Upper lobe of left lung (tissue), 4 donors: Measurements from ENCODE around the gene CTLA4.

Experiments
- EP300 ChIP-seq, 4 donors: sonication (generic); formaldehyde crosslinking; IDR thresholded peaks; one replicate each; pipeline ENCODE4 v1.5.1; 2017; ENCODE audit warnings: antibody characterized with exemption in 4 of 4, control low read depth in 2 of 4
- POLR2A ChIP-seq, 4 donors: fragments of 450-650 bp; IDR thresholded peaks; one replicate each; pipeline ENCODE4 v1.5.1; 2016 to 2017; ENCODE audit warnings: antibody characterized with exemption in 4 of 4, mild to moderate bottlenecking in 2 of 4
- TF ChIP-seq, protein P1 (sequence below), 6 experiments: fragments of 450-650 bp in 4 of 6; fragments of 200-600 bp in 2 of 6; sonication (generic) in 2 of 6; IDR thresholded peaks; one replicate each; pipeline ENCODE4 v1.5.1; 2016 to 2019; ENCODE audit warnings: antibody characterized with exemption in 6 of 6

- TF ChIP-seq, protein P1, sequence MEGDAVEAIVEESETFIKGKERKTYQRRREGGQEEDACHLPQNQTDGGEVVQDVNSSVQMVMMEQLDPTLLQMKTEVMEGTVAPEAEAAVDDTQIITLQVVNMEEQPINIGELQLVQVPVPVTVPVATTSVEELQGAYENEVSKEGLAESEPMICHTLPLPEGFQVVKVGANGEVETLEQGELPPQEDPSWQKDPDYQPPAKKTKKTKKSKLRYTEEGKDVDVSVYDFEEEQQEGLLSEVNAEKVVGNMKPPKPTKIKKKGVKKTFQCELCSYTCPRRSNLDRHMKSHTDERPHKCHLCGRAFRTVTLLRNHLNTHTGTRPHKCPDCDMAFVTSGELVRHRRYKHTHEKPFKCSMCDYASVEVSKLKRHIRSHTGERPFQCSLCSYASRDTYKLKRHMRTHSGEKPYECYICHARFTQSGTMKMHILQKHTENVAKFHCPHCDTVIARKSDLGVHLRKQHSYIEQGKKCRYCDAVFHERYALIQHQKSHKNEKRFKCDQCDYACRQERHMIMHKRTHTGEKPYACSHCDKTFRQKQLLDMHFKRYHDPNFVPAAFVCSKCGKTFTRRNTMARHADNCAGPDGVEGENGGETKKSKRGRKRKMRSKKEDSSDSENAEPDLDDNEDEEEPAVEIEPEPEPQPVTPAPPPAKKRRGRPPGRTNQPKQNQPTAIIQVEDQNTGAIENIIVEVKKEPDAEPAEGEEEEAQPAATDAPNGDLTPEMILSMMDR (IDR thresholded peaks at IDR 0.05) = no peak
- TF ChIP-seq EP300 (IDR thresholded peaks at IDR 0.05) (no peak), POLR2A (IDR thresholded peaks at IDR 0.05) (no peak)
Observed at GRCh38 chr2:203908797-203909185, 41.2 kb downstream of the CTLA4 start.
